ENCODE results near the gene LPCAT4. TPM values are rescaled to one million over a fixed set of nuclear protein-coding genes. Genes with fewer than 3 reads are reported as not detected.

Gene LPCAT4
- total RNA-seq, 1 donor, result 14.5 TPM

DNA sequence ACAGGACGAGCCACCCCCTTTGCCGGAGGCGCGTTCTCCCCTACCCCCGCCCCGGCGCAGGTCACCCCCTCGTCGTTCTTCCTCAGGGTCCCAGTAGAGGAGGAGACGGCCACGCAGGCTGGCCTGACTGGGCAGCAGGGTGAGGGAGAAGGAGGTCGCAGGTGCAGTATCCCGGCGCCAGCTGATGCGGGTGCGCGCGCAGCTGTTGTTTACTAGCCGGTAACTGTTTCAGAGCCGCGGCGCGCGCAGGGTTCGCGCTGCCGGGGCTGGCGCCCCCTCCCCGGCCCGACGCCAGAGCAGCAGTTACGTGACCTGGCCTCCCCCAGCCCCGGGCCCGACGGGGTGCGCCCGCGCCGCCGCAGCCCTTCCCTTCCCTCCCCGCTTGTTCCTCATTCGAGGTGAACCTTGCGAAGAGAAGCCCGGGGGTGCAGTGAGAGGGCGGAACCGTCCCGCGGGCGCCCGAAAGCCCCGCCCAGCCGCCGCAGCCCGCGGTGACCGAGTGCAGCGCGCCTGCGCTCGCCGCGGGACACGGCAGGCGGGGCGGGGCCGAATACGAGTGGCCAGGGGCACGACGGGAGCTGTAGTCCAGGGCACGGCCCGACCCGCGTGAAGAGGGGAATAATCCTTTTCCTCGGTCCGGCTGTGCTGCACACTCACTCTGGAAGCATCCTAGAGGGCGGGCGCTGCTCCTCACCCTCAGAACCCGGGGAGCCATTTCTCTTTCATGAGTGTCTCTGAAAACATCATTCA, 29.3 kb downstream of the LPCAT4 start, which contains the start of gene SLC12A6:
TSS of gene SLC12A6 (minus strand) at position 225 of the 750 bp plus-strand sequence. CDS start 1,101 bp downstream, outside the sequence.
- peak; percentile 85 to 97 (median 96) for DNase-seq (ENCODE audit: low read depth in 2 of 3, low spot score in 2 of 3)

DNA sequence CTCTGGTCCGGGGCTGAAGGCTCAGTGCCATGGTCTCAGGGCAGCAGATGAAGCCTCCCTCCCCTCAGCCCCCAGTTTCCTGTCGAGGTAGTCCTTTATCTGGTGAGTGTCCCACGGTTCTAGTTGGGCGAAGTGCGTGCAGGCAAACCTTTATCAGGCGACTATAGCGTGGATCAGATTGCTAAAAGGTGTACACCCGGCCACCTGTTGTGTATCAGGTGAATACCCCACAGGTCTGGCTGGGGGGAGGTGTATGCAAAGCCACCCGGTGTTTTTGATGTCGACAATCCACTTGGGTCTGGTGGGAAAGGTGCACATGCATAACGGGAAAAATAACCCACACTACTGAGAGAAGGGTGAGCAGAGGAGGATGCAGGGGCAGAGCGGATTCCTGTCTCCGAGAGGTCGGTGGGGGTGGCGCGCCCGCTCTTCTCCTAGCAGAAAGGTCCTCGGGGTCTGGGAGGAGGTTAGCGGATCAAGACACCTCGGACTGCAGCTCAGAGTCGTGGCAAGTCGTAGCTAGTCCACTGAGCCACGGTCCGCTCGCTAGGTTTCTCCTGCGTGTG, 29.9 kb downstream of the LPCAT4 start:
- peak in 1 of 3 donors; percentile 20 for DNase-seq (ENCODE audit: low read depth in 2 of 3, low spot score in 2 of 3)

DNA sequence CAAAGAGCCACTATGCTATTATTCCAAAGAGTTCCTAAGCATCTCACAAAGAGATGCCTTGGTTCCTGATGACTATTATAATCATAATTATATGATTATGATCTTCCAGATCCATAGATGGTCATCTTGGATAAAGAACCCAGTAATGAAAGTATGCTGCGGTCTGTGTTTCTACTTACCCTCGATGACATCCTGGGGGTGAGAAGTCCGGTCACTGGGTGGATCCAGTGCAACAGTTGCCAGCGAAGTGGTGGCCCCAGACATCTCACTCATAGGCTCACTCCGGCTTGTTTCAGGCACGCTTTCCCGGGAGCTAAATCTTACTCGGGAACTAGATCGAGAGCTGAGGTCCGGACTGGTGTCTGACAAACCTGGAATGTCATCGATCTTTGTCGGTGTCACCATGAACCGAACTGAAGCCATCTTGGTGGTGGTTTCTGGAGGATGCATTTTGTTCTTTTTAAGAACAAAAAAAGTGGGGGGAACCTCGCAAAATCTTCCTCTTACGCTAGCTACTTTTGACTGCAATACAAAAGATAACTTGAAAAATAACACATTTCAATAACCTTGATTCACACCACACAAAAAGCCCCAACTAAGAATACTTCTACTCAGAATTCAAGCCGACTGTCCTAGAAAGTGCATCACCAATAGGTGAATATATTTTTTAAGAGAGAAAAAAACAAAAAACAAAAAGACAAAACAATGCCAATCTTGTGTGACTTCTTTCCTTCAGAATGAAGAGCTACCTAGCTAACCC, 30.6 kb downstream of the LPCAT4 start:
- no peak for DNase-seq (ENCODE audit: low read depth in 2 of 3, low spot score in 2 of 3)

DNA sequence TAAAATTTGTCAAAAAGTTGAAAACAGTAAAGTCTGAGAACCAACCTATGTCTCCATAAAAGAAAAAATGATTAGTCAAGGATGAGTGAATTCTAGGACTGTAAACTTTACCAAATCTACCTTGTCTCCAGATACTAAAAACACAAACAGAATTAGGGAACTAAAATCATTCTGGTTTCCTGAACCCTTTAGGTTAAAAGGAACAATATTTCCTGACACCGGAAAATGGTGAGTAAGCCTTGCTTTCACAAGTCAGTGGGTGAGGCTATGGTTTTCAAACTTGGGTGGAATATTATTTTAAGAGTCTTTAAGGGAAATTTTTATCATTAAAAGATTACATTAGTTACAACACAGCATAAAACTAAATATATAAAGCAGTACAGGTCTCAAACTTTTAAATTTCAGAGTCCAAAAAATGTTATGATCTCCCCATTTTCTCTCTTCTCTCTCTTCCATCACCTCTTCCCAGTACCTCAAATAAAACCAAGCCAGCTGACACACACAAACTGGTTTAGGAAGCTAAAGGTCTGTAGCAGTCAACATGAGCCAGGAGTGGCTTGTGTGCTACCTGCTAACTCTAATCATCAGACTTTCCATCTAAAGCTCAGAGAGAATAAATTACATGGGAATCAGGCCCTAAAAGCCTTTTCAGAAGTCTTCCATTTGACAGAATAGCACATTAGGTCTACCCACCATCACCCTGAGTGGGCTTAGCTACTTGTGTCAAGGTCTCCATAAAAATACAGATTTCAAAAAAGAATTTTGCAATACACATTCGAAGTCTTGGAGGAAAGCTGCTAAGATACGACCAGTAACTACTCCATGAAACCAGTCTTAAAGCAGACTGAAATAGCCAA, 31.6 kb downstream of the LPCAT4 start:
- peak in 2 of 3 donors; percentile 62 to 72 for DNase-seq (ENCODE audit: low read depth in 2 of 3, low spot score in 2 of 3)

DNA sequence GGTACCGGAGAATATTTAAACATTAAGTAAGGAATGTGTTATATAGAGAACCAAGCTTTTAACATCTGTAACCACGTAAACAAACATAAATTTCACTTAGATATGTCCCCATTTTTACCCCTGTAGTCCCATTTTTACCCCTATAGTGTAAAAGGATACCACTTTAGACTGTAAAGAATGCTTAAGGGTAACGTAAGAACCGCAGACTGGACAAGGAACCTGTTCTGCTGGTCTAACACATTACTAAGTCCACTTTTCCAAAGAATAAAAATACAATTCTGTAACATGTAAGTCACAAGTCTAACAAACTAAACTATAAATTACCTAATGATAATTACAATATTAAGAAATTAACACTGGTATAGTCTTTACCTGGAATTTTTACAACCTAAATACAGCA, 32.3 kb downstream of the LPCAT4 start:
- no peak for DNase-seq (ENCODE audit: low read depth in 2 of 3, low spot score in 2 of 3)

DNA sequence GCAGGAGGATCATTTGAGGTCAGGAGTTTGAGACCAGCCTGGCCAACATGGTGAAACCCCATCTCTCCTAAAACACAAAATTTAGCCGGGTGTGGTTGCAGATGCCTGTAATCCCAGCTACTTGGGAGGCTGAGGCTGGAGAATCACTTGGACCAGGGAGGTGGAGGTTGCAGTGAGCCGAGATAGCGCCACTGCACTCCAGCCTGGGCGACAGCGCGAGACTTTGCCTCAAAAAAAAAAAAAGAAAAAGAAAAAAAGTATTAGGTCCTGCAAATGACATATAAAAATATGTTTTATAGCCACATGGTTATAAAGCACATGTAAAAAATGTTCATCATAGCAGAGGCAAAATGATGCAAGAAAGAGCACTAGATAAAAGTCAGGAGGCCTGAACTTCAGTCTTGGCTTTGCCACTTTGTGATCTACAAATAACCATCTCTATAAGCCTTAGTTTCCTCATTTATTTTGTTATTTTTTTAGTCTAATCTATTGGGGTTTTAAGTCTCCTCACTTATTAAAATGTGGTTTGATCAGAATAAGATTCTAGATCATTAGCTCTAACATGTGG, 34.4 kb downstream of the LPCAT4 start:
- DNase-seq (ENCODE audit: low read depth in 2 of 3, low spot score in 2 of 3), result no peak

DNA sequence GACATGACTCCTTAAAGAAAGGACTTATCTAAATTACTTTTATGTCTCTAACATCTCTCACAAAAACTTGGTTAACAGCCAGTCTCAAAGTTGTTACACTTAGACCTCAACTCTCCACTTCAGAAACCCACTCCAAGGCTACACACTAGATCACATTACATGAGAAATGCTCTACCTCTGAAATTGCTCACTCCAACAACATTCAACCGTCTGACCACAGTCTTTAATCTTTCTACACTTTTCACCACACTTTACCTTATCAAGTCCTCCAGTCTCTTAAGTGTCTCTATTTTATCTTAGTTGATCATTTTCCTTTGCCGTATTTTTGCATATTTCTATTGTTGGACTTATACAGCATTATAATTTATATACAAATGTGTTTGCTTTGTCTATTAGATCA, 35.2 kb downstream of the LPCAT4 start:
- peak in 2 of 3 donors; percentile 48 to 74 for DNase-seq (ENCODE audit: low read depth in 2 of 3, low spot score in 2 of 3)

DNA sequence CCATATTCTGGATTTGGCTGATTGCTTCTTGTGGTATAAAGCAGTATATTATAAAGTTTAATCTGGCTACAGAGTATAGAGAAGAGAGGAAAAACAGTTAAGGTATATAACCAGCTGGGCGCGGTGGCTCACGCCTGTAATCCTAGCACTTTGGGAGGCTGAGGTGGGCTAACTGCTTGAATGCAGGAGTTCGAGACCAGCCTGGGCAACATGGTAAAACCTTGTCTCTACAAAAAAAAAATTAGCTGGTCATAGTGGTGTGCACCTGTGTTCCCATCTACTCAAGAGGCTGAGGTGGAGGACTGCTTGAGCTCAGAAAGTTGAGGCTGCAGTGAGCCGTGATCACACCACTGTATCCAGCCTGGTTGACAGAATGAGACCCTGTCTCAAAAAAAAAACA, 36.7 kb downstream of the LPCAT4 start:
- no peak for DNase-seq (ENCODE audit: low read depth in 2 of 3, low spot score in 2 of 3)

DNA sequence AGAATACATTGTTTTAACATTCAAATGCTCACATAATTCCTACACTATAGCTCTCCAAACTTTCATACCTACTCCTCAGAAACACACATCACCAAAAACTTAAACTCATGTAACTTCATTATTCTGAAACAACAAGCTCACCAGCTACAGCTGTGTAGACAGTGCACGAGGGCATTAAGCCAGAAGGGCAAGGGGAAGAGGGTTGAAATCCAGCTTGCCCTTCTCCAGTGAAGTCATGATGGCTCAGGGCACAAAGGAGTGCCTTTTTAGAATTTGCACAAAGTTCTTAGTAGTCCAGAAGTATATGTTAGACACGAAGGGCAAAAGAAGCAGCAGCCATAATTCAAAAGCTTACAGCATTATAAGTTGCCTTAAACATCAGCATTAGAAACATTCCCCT, 38.0 kb downstream of the LPCAT4 start:
- DNase-seq (ENCODE audit: low read depth in 2 of 3, low spot score in 2 of 3), result no peak

DNA sequence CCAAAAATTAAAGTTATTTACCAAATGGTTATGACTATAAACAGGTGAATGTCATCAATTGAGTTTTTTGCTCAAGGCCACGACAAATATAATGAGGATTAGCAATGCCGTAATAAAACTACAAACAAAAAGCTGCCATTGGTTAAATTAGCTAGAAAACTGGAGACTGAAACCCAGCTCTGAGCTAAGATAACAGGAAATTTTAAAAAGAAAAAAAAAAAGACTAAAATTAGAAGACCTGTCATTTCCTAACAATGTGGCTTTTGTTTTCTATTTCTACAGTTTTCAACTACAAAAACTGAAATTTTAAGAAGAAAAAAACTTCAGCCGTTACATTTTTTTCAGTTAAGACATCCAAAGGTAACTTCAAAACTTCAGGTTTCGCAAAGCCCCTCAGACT, 39.1 kb downstream of the LPCAT4 start:
- DNase-seq (ENCODE audit: low read depth in 2 of 3, low spot score in 2 of 3), result no peak

DNA sequence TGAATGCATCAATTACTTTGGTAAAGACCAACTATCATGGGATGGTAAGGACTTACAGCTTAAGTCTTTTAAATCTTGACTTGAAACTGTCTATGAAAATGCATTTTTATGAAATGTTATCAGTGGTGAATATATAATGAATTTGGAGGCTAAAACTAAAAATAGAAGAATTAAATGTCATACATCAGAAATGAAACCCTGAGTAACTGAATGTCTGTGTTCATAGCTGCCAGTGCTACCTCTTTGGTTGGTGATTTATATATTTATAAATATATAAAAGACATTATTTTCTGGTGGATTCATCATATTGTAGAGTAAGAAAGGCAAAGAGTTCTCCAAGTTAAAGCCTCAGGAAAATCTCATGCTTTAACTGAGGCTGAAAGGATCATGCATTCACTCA, 41.6 kb downstream of the LPCAT4 start:
- DNase-seq (ENCODE audit: low read depth in 2 of 3, low spot score in 2 of 3), result no peak

DNA sequence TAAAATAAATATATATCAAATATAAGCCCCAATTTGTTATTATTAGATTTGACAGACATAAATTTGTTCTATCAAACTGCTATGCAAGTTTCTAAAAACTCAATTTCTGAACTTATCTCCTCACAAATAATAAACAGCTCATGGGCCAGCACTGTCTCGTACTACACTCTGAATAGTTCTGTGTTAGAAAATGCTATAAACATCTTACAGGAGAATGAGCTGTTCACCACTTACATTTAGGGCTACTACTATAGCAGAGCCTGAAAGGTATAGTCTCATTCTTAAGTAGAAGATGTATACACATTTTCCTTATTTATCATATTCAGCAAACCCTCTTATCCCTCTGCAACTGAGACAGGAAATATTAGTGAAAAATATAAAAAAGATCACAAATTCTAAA, 42.1 kb downstream of the LPCAT4 start:
- no peak for DNase-seq (ENCODE audit: low read depth in 2 of 3, low spot score in 2 of 3)

DNA sequence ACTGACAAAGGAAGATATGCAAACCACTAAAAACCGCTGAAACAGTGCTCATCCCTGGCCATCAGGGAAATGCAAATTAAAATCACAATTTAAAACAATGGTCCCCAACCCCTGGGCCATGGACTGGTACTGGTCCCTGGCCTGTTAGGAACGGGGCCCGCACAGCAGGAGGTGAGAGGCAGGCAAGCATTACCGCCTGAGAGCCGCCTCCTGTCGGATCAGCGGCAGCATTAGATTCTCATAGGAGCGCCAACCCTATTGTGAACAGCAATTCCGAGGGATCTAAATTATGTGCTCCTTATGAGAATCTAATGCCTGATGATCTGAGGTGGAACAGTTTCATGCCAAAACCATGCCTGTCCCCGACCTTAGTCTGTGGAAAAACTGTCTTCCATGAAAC, 43.8 kb downstream of the LPCAT4 start:
- DNase-seq (ENCODE audit: low read depth in 2 of 3, low spot score in 2 of 3), result no peak

DNA sequence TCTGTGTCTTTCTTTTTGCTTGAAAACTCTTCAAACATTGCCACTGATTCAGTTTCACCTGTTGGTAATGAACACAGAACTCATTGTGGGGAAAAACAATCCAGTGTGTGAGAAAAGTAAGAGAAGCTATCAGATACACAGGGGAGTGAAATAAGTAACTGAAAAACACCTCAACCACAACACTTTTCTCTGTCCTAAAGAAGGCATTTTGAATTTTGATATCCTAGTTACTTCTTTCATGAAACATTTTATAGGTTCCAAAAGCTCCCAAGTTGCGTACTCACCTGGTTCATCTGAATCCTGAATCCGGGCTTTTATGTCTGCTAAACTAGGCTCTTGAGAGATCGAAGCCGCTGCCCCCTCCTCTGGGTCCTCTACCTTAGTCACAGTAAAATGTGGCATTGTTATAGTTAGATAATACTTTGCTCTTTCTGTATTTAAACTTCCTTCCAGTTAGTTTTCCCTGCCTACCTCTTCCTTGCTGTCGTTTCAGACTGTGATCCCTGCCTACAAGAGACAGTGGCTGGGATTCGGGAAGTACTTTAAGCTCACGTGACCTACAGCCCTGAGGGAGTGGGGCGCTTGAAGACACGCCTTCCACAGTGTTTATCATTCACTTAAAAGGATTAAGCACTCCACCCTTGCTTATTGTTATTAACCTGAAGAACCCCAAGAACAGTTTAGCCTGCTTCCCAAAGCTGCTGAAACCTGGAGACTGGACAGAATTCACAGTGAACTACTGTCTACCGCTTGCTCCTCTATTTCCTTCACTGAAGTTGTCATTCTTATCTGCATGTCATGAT, 48.5 kb downstream of the LPCAT4 start:
- DNase-seq (ENCODE audit: low read depth in 2 of 3, low spot score in 2 of 3), result peak in 2 of 3 donors; percentile 37 to 49

DNA sequence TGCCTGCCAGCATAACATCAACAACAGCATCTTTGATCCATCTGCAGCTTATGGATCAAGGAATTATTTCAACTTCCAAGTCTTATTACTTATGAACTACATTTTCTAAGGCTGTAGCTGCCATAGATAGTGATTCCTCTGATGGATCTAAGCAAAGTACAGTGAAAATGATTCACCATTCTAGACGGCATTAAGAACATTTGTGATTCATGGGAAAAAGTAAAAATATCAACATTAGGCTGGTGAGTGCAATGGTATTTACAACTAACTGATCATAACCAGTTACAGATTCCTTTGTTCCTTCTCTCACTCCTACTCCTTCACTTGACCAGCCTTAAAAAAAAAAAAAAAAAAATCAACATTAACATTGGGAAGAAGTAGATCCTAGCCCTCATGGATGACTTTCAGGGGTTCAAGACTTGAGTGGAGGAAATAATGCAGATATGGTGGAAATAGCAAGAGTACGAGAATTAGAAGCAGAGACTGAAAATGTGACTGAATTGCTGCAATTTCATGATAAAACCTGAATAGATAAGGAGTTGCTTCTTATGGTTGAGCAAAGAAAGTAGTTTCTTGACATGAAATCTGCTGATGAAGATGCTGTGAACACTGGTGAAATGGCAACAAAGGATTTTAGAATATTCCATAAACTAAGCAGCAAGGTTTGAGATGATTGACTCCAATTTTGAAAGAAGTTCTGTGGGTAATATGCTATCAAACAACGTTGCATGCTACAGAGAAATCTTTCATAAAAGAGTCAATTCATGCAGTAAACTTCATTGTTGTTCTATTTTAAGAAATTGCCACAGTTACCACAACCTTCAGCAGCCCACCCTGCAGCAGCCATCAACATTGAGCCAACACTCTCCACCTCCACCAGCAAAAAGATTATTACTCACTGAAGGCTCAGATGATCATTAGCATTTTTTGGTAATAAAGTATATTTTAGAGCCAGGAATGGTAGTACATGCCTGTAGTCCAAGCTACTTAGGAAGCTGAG, 52.2 kb downstream of the LPCAT4 start:
- DNase-seq (ENCODE audit: low read depth in 2 of 3, low spot score in 2 of 3), result no peak

DNA sequence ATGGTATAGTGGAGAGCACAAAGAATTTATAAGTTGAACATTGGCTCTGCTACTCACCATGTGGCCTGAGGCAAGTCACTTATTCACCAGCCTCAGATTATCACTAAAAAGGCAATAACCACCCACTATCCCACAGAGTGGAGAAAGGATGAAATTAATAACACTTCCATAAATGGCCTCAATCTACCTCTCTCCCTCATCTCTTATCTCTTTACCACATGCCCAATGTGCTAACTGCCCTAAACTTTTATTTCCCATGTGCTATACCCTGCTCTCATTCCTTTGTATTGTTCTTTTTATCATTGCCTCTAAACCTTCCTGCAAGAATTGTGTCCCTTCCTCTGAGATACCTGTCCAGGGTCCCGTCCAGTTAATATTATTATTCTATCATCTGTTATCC, 55.4 kb downstream of the LPCAT4 start:
- DNase-seq (ENCODE audit: low read depth in 2 of 3, low spot score in 2 of 3), result no peak
